DND-41 (cell line): Measurements from ENCODE around the gene C11orf21.

Source experiments
- ATAC-seq: fragments of 200-7000 bp; cut with Tn5 transposase; 3 replicates; pipeline ENCODE4 v1.9.1; 2021; ENCODE audit warnings: low read depth; ENCODE audit not compliant: insufficient read depth
- DNase-seq: peaks from one replicate; pipeline ENCODE4 v3.0.0-alpha.2; 2020
- H2AFZ ChIP-seq: 2 replicates; pipeline ENCODE4 v1.6.0; 2012; ENCODE audit warnings: low read depth, low read length
- H3K27ac ChIP-seq: 2 replicates; pipeline ENCODE4 v1.5.1; 2012; ENCODE audit warnings: low read length, inconsistent platforms
- H3K27me3 ChIP-seq: fragments of 200-600 bp; sonication (generic); 2 replicates; pipeline ENCODE4 v1.6.0; 2012; ENCODE audit warnings: low read length, mild to moderate bottlenecking, inconsistent platforms; ENCODE audit not compliant: insufficient read depth, poor library complexity
- H3K36me3 ChIP-seq: 2 replicates; pipeline ENCODE4 v1.5.1; 2012; ENCODE audit warnings: low read length, inconsistent platforms; ENCODE audit not compliant: insufficient read depth
- H3K4me1 ChIP-seq: 2 replicates; pipeline ENCODE4 v1.5.1; 2012; ENCODE audit warnings: mild to moderate bottlenecking, low read length; ENCODE audit not compliant: insufficient read depth
- H3K4me2 ChIP-seq: 2 replicates; pipeline ENCODE4 v1.6.0; 2012; ENCODE audit warnings: mild to moderate bottlenecking, moderate library complexity, low read length, inconsistent platforms; ENCODE audit not compliant: insufficient read depth
- H3K4me3 ChIP-seq, 2 experiments: fragments of 200-600 bp in 1 of 2; shearing (Covaris generic) in 1 of 2; 2 replicates each; pipeline ENCODE4 v1.5.1; 2012 to 2016; ENCODE audit warnings: inconsistent platforms in 2 of 2, low read length in 2 of 2, mild to moderate bottlenecking in 2 of 2, low read depth in 1 of 2, moderate library complexity in 1 of 2
- H3K79me2 ChIP-seq: 2 replicates; pipeline ENCODE4 v1.6.0; 2012; ENCODE audit warnings: low read length, inconsistent platforms; ENCODE audit not compliant: insufficient read depth
- H3K9ac ChIP-seq: 2 replicates; pipeline ENCODE4 v1.6.0; 2012; ENCODE audit warnings: low read depth, mild to moderate bottlenecking, inconsistent platforms, low read length, moderate library complexity
- H3K9me3 ChIP-seq: 2 replicates; pipeline ENCODE4 v1.5.1; 2012; ENCODE audit warnings: low read length, moderate library complexity, mild to moderate bottlenecking, inconsistent platforms; ENCODE audit not compliant: insufficient read depth, severe bottlenecking
- H4K20me1 ChIP-seq: 2 replicates; pipeline ENCODE4 v1.6.0; 2012; ENCODE audit warnings: low read length; ENCODE audit not compliant: insufficient read depth
- EZH2 ChIP-seq: IDR thresholded peaks from 3 replicates; pipeline ENCODE4 v1.6.1; 2012; ENCODE audit warnings: borderline replicate concordance, low read depth, mild to moderate bottlenecking, moderate library complexity, low read length, inconsistent platforms; ENCODE audit not compliant: severe bottlenecking
- TF ChIP-seq, protein P1 (sequence below): IDR thresholded peaks from 2 replicates; pipeline ENCODE4 v1.5.1; 2012; ENCODE audit warnings: borderline replicate concordance, low read length, moderate library complexity, mild to moderate bottlenecking; ENCODE audit not compliant: poor library complexity, severe bottlenecking; ENCODE audit errors: extremely low read depth

C11orf21 gene

DNA sequence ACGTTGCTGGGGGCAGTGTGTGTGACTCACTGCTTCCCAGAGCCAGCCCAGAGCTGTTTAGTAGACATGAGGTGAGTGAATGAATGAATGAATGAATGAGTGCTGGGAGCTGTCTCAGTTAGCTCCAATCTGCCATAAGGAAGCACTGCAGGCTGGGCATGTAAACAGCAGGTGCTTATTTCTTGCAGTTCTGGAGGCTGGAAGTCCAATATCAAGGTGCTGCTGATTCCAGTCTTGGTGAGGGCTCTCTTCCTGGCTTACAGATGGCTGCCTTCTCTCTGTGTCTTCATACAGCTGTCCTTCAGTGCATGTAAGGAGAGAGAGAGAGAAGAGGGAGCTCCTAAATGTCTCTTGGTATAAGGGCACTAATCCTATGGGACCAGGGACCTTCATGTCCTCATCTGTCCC is 4.1 kb downstream of the C11orf21 start:
- ATAC-seq (no peak), DNase-seq (no peak)
- no peak overlapping the region for H3K4me2 ChIP-seq

DNA sequence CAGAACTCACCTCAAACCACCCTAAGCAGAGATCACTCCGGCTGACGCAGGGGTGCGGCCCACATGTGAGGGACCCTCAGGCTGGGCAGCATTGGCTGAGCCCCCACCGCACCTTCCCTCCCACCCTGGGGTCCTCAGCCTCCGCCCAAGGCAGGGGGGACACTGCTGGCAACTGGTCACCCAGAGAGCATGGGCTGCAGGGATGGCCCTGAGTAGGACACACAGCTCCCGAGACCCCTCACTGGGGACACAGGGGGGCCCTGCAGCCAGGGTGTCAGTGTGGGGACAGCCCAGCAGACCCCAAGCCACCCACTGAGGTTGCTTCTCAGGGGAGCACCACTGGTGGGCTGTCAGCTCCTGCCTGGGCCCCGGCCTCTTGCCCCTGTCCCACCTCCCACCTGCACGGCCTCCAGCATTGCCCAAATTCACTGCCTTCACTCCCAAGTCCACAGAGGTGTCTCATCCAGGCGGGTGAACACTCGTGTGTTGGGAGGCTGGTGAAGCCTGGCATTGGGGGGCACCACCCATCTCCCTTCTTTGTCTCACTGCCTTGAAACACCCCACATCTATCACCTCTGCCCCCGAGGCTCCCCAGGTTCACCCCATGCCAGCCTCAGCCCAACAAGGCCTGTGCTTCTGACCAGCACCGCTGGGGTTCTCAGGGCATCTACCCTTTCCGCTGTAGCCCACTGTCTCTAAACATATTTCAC is 4.7 kb downstream of the C11orf21 start:
- ATAC-seq (no peak), DNase-seq (no peak)
- TF ChIP-seq EZH2 = no peak
- TF ChIP-seq, protein P1, sequence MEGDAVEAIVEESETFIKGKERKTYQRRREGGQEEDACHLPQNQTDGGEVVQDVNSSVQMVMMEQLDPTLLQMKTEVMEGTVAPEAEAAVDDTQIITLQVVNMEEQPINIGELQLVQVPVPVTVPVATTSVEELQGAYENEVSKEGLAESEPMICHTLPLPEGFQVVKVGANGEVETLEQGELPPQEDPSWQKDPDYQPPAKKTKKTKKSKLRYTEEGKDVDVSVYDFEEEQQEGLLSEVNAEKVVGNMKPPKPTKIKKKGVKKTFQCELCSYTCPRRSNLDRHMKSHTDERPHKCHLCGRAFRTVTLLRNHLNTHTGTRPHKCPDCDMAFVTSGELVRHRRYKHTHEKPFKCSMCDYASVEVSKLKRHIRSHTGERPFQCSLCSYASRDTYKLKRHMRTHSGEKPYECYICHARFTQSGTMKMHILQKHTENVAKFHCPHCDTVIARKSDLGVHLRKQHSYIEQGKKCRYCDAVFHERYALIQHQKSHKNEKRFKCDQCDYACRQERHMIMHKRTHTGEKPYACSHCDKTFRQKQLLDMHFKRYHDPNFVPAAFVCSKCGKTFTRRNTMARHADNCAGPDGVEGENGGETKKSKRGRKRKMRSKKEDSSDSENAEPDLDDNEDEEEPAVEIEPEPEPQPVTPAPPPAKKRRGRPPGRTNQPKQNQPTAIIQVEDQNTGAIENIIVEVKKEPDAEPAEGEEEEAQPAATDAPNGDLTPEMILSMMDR = no peak
- Histone ChIP-seq H3K9me3 (no peaks in the 10 kb centered on the region), H3K4me3 (no peak overlapping the region), H3K4me2 (no peak overlapping the region), H3K27ac (no peak overlapping the region), H4K20me1 (no peaks in the 10 kb centered on the region), H3K9ac (no peak overlapping the region), H2AFZ (no peak overlapping the region), H3K79me2 (no peaks in the 10 kb centered on the region), H3K4me1 (no peaks in the 10 kb centered on the region), H3K36me3 (no peaks in the 10 kb centered on the region), H3K27me3 (no peaks in the 10 kb centered on the region)

More for the DNA sequence above, 4.1 kb downstream of the C11orf21 start:
- H3K9me3 ChIP-seq = no peaks in the 10 kb centered on the region
- no peak overlapping the region for H2AFZ ChIP-seq
- H3K79me2 ChIP-seq = no peaks in the 10 kb centered on the region
- H3K4me1 ChIP-seq = no peaks in the 10 kb centered on the region
- no peaks in the 10 kb centered on the region for H4K20me1 ChIP-seq
- no peak overlapping the region for H3K4me3 ChIP-seq
- no peak overlapping the region for H3K27ac ChIP-seq
- TF ChIP-seq, protein P1 = no peak
- TF ChIP-seq EZH2 = no peak
- H3K9ac ChIP-seq = no peak overlapping the region
- H3K27me3 ChIP-seq = no peaks in the 10 kb centered on the region
- no peaks in the 10 kb centered on the region for H3K36me3 ChIP-seq

DNA sequence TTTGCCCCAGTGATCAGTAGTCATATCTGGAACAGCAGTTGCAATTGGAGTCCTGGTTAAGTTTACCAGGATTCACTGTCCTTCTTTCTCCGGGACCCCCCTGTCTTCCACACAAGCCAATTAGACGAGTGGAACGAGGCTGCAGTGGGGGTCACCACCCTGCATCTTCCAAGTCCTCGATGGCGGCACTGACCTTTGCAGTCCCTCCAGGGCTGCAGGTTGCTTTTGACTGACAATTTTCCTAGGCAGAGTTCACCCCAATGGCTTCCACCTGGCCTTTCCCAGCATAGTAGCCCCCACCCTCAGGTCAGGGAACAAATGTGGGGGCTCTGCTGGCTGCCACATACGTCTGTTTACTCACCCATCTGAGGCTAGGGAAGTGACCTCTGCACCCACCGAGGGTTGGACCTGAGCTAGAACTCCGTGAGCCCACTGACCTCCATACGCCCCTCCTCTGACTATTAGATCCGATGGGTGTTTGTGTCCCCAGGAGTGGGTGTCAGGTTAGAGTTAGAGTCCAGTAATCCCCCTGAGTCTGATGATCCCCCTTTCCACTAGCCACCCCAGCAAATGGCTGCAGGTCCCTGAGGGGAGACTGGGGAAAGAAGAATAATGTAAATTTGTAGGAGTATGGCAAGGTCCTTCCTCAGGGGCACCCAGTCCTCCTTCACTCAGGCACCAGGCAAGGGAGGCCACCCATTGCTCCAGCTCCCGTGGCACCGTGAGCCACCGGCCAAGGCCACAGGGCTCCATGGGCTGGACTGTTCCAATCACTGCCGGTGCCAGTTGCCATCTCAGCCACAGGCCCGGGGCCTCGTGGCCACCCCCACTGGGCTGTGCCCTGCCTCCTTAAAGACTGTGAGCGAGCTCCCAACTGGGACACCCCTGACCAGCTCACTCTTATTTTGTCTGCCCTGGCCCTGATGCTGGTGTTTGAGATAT is 5.5 kb downstream of the C11orf21 start:
- Histone ChIP-seq H3K4me1 (no peaks in the 10 kb centered on the region), H3K79me2 (no peaks in the 10 kb centered on the region), H3K4me2 (no peak overlapping the region), H3K27me3 (no peaks in the 10 kb centered on the region), H2AFZ (no peak overlapping the region), H3K4me3 (no peak overlapping the region), H3K9ac (no peak overlapping the region), H3K9me3 (no peaks in the 10 kb centered on the region), H3K36me3 (no peaks in the 10 kb centered on the region), H4K20me1 (no peaks in the 10 kb centered on the region), H3K27ac (no peak overlapping the region)
- DNase-seq = no peak
- no peak for ATAC-seq
- no peak for TF ChIP-seq EZH2
- TF ChIP-seq, protein P1 = no peak
